GM19468 (cell line): ENCODE data around the gene C20orf202.

ENCODE experiments used
- ATAC-seq: cut with Tn5 transposase; IDR thresholded peaks from one replicate; pipeline ENCODE4 v1.9.1; 2021; ENCODE audit warnings: mild to moderate bottlenecking, moderate library complexity, moderate number of reproducible peaks; ENCODE audit not compliant: unreplicated experiment; ENCODE audit errors: extremely low read depth

C20orf202 gene

GRCh38 chr20:1202762-1203504 lies at the start of gene C20orf202:
Gene C20orf202, plus strand, starts transcription at chr20:1203454. Its CDS starts 132 bp downstream, at chr20:1203586.
- ATAC-seq, result no peak

GRCh38 chr20:1154226-1154625 lies 49.0 kb upstream of the C20orf202 start:
- ATAC-seq, result no peak

GRCh38 chr20:1154691-1155090 lies 48.6 kb upstream of the C20orf202 start:
- no peak for ATAC-seq

GRCh38 chr20:1155342-1155741 lies 47.9 kb upstream of the C20orf202 start:
- no peak for ATAC-seq

GRCh38 chr20:1160496-1160895 lies 42.8 kb upstream of the C20orf202 start:
- ATAC-seq, result no peak

- ATAC-seq, result no peak
These were observed 42.3 kb upstream of the C20orf202 start for GRCh38 chr20:1160991-1161390.

- ATAC-seq, result no peak
These were observed 40.1 kb upstream of the C20orf202 start for GRCh38 chr20:1163105-1163504.

- no peak for ATAC-seq
These were observed 39.6 kb upstream of the C20orf202 start for GRCh38 chr20:1163653-1164052.

GRCh38 chr20:1164871-1165270 lies 38.4 kb upstream of the C20orf202 start:
- no peak for ATAC-seq

- no peak for ATAC-seq
These were observed 37.7 kb upstream of the C20orf202 start for GRCh38 chr20:1165521-1165920.

GRCh38 chr20:1165941-1166340 lies 37.3 kb upstream of the C20orf202 start:
- ATAC-seq, result no peak

- ATAC-seq, result no peak
These were observed 36.1 kb upstream of the C20orf202 start for GRCh38 chr20:1166948-1167720.

- ATAC-seq, result no peak
These were observed 34.0 kb upstream of the C20orf202 start for GRCh38 chr20:1169224-1169623.

- ATAC-seq, result no peak
These were observed 31.7 kb upstream of the C20orf202 start for GRCh38 chr20:1171461-1172093.

- ATAC-seq, result no peak
These were observed 29.6 kb upstream of the C20orf202 start for GRCh38 chr20:1173698-1174097.

GRCh38 chr20:1174787-1175186 lies 28.5 kb upstream of the C20orf202 start:
- ATAC-seq, result no peak

- no peak for ATAC-seq
These were observed 25.6 kb upstream of the C20orf202 start for GRCh38 chr20:1177680-1178079.

GRCh38 chr20:1178103-1178502 lies 25.2 kb upstream of the C20orf202 start:
- ATAC-seq, result no peak

- no peak for ATAC-seq
These were observed 24.6 kb upstream of the C20orf202 start for GRCh38 chr20:1178623-1179022.

GRCh38 chr20:1180949-1181348 lies 22.3 kb upstream of the C20orf202 start:
- no peak for ATAC-seq

GRCh38 chr20:1182106-1182505 lies 21.1 kb upstream of the C20orf202 start:
- no peak for ATAC-seq
